Uterus (tissue), 4 donors: ENCODE results near the gene SND1. TPM values are rescaled to one million over a fixed set of nuclear protein-coding genes. Genes with fewer than 3 reads are reported as not detected.

Source experiments
- DNase-seq, 2 donors: peaks; one replicate each; pipeline ENCODE4 v3.0.0-alpha.2; 2019 to 2020
- H3K27ac ChIP-seq, 2 donors: fragments of 200-600 bp; sonication (generic); 1 replicate in 1 of 2; 2 replicates in 1 of 2; pipeline ENCODE4 v1.5.1; 2016 to 2018
- H3K27me3 ChIP-seq, 2 donors: fragments of 200-600 bp; sonication (generic); one replicate each; pipeline ENCODE4 v1.5.1; 2018 to 2019; ENCODE audit warnings: control low read depth in 1 of 2
- H3K36me3 ChIP-seq, 2 donors: fragments of 200-600 bp; sonication (generic); one replicate each; pipeline ENCODE4 v1.5.1; 2019; ENCODE audit warnings: control low read depth in 1 of 2
- H3K4me1 ChIP-seq, 2 donors: fragments of 200-600 bp; sonication (generic); one replicate each; pipeline ENCODE4 v1.5.1; 2018 to 2019; ENCODE audit warnings: control low read depth in 1 of 2
- H3K4me3 ChIP-seq, 2 donors: fragments of 200-600 bp; sonication (generic); 1 replicate in 1 of 2; 2 replicates in 1 of 2; pipeline ENCODE4 v1.5.1; 2018 to 2019; ENCODE audit warnings: mild to moderate bottlenecking in 1 of 2
- H3K9me3 ChIP-seq, 2 donors: fragments of 200-600 bp; sonication (generic); one replicate each; pipeline ENCODE4 v1.5.1; 2019; ENCODE audit warnings: control low read depth in 1 of 2
- CTCF ChIP-seq, 4 experiments: fragments of 200-600 bp in 2 of 4; fragments of 450-650 bp in 2 of 4; sonication (generic) in 2 of 4; IDR thresholded peaks; one replicate each; pipeline ENCODE4 v1.5.1; 2016 to 2019; ENCODE audit warnings: antibody characterized with exemption in 4 of 4, mild to moderate bottlenecking in 2 of 4, moderate library complexity in 1 of 4
- POLR2A ChIP-seq, 2 donors: fragments of 450-650 bp; IDR thresholded peaks; one replicate each; pipeline ENCODE4 v1.6.1; 2016; ENCODE audit warnings: antibody characterized with exemption in 2 of 2, mild to moderate bottlenecking in 1 of 2, moderate library complexity in 1 of 2
- intact Hi-C: fragments of 100-400 bp; cut with DNase I; formaldehyde crosslinking; loops from one replicate; pipeline ENCODE4 v1.15.1; 2023; ENCODE audit warnings: low total_unique reads
- total RNA-seq, 4 donors: library from RNA; depleted of rRNA in 3 of 4; stranded (reverse); fragments of >200 nt in 3 of 4; gene quantifications; one replicate each; pipeline versions ENCODE4 v1.1.0 to v1.2.4, GENCODE V29; 2014 to 2023
- donor health status: DM: yes; HTN: yes; CAD: no.

Gene SND1
- total RNA-seq, 4 donors from 2014 or later: 54.8 to 192 (median 117) TPM

GRCh38 chr7:127794136-127794535 lies 142.1 kb downstream of the SND1 start:
- intact Hi-C loops: no loop called here
- Histone ChIP-seq H3K36me3 (no peaks in the 10 kb centered on the region), H3K27me3 (no peaks in the 10 kb centered on the region), H3K4me3 (no peak overlapping the region), H3K9me3 (no peaks in the 10 kb centered on the region), H3K4me1 (no peaks in the 10 kb centered on the region), H3K27ac (no peak overlapping the region)
- TF ChIP-seq CTCF (IDR thresholded peaks at IDR 0.05) (no peak), POLR2A (IDR thresholded peaks at IDR 0.05) (no peak)
- no peak for DNase-seq

GRCh38 chr7:127794551-127794950 lies 142.6 kb downstream of the SND1 start:
- intact Hi-C loops: no loop called here
- Histone ChIP-seq H3K4me1 (no peaks in the 10 kb centered on the region), H3K36me3 (no peaks in the 10 kb centered on the region), H3K27ac (no peak overlapping the region), H3K9me3 (no peaks in the 10 kb centered on the region), H3K27me3 (no peaks in the 10 kb centered on the region), H3K4me3 (no peak overlapping the region)
- TF ChIP-seq POLR2A (IDR thresholded peaks at IDR 0.05): no peak
- TF ChIP-seq CTCF (IDR thresholded peaks at IDR 0.05): no peak
- no peak for DNase-seq

GRCh38 chr7:127798023-127798422 lies 146.0 kb downstream of the SND1 start:
- Histone ChIP-seq H3K4me1 (no peaks in the 10 kb centered on the region), H3K27ac (no peak overlapping the region), H3K36me3 (no peaks in the 10 kb centered on the region), H3K9me3 (no peaks in the 10 kb centered on the region), H3K27me3 (no peaks in the 10 kb centered on the region), H3K4me3 (no peak overlapping the region)
- TF ChIP-seq CTCF (IDR thresholded peaks at IDR 0.05) (no peak), POLR2A (IDR thresholded peaks at IDR 0.05) (no peak)
- peak; percentile 20 to 35 for DNase-seq
- intact Hi-C loops: no loop called here

GRCh38 chr7:127798769-127799372 lies 146.9 kb downstream of the SND1 start:
- no peak overlapping the region for H3K27ac ChIP-seq
- no peak for DNase-seq
- no peaks in the 10 kb centered on the region for H3K27me3 ChIP-seq
- no peaks in the 10 kb centered on the region for H3K9me3 ChIP-seq
- no peak overlapping the region for H3K4me3 ChIP-seq
- no peak for TF ChIP-seq CTCF (IDR thresholded peaks at IDR 0.05)
- TF ChIP-seq POLR2A (IDR thresholded peaks at IDR 0.05): no peak
- intact Hi-C loops: no loop called here
- H3K36me3 ChIP-seq: no peaks in the 10 kb centered on the region
- H3K4me1 ChIP-seq: no peaks in the 10 kb centered on the region

GRCh38 chr7:127799535-127800305 lies 147.7 kb downstream of the SND1 start:
- H3K9me3 ChIP-seq: no peaks in the 10 kb centered on the region
- no peaks in the 10 kb centered on the region for H3K27me3 ChIP-seq
- H3K4me3 ChIP-seq: no peak overlapping the region
- no peak overlapping the region for H3K27ac ChIP-seq
- H3K36me3 ChIP-seq: no peaks in the 10 kb centered on the region
- H3K4me1 ChIP-seq: no peaks in the 10 kb centered on the region
- TF ChIP-seq POLR2A (IDR thresholded peaks at IDR 0.05) (no peak), CTCF (IDR thresholded peaks at IDR 0.05) (no peak)
- intact Hi-C loops: no loop called here
- no peak for DNase-seq
